ENCODE results near the gene NSG2. TPM values are rescaled to one million over a fixed set of nuclear protein-coding genes. Genes with fewer than 3 reads are reported as not detected.

NSG2 gene
- total and polyA plus RNA-seq, 2 of the 4 experiments (the other 2 are of a cell fraction) = not detected

Other genes starting within 250 kb of the NSG2 start
- 22.6 and 24.2 TPM in 2 replicates for gene CPEB4, start 157.4 kb upstream of the NSG2 start, total RNA-seq (2012; rRNA removed)
- gene CPEB4, start 157.4 kb upstream of the NSG2 start, polyA plus RNA-seq (2012; rRNA removed) = 7.8 and 8.5 TPM in 2 replicates
- gene C5orf47, start 56.5 kb upstream of the NSG2 start, total RNA-seq (2012; rRNA removed) = not detected in 2 replicates
- not detected in 2 replicates for gene C5orf47, start 56.5 kb upstream of the NSG2 start, polyA plus RNA-seq (2012; rRNA removed)